Mesenchymal stem cell (in vitro differentiated cells and primary cell): ENCODE results near the gene EN1.

Source experiments
- DNase-seq: peaks from one replicate; pipeline ENCODE4 v3.0.0-alpha.2; 2013
- H2AFZ ChIP-seq: one replicate; pipeline ENCODE4 v1.6.1; 2013; ENCODE audit warnings: low read depth, mild to moderate bottlenecking, control low read depth, inconsistent platforms, low read length, moderate library complexity
- H2AK5ac ChIP-seq: 2 replicates; pipeline ENCODE4 v1.6.1; 2013; ENCODE audit warnings: low read length, moderate library complexity, mild to moderate bottlenecking, inconsistent platforms; ENCODE audit not compliant: severe bottlenecking
- H2BK120ac ChIP-seq: one replicate; pipeline ENCODE4 v1.6.1; 2013; ENCODE audit warnings: low read depth, mild to moderate bottlenecking, inconsistent platforms, low read length, moderate library complexity
- H2BK12ac ChIP-seq, 2 experiments: one replicate each; pipeline ENCODE4 v1.6.1; 2013; ENCODE audit warnings: inconsistent platforms in 2 of 2, low read length in 2 of 2, mild to moderate bottlenecking in 2 of 2, moderate library complexity in 2 of 2, control low read depth in 1 of 2
- H2BK15ac ChIP-seq: one replicate; pipeline ENCODE4 v1.6.1; 2013; ENCODE audit warnings: mild to moderate bottlenecking, low read depth, inconsistent platforms; ENCODE audit not compliant: poor library complexity, severe bottlenecking
- H2BK5ac ChIP-seq: 2 replicates; pipeline ENCODE4 v1.6.1; 2013; ENCODE audit warnings: low read depth, mild to moderate bottlenecking, low read length, control low read depth, inconsistent platforms; ENCODE audit not compliant: poor library complexity, severe bottlenecking
- H3K14ac ChIP-seq, 2 experiments: one replicate each; pipeline ENCODE4 v1.6.1; 2013; ENCODE audit warnings: inconsistent platforms in 2 of 2, low read length in 2 of 2, control low read depth in 1 of 2, mild to moderate bottlenecking in 1 of 2, moderate library complexity in 1 of 2
- H3K18ac ChIP-seq, 2 experiments: one replicate each; pipeline ENCODE4 v1.6.1; 2013; ENCODE audit warnings: inconsistent platforms in 2 of 2, low read length in 2 of 2, control low read depth in 1 of 2, low read depth in 1 of 2, mild to moderate bottlenecking in 1 of 2
- H3K23ac ChIP-seq, 2 experiments: one replicate each; pipeline ENCODE4 v1.6.1; 2013; ENCODE audit warnings: inconsistent platforms in 2 of 2, low read length in 2 of 2, mild to moderate bottlenecking in 2 of 2, moderate library complexity in 2 of 2, control low read depth in 1 of 2
- H3K27ac ChIP-seq: 2 replicates; pipeline ENCODE4 v1.5.1; 2013; ENCODE audit warnings: mild to moderate bottlenecking, moderate library complexity, low read length, control low read depth, inconsistent platforms; ENCODE audit not compliant: poor library complexity, severe bottlenecking
- H3K27me3 ChIP-seq, 2 experiments: 2 replicates each; pipeline versions ENCODE4 v1.6.1 to v1.7.0; 2013; ENCODE audit warnings: low read length in 2 of 2, mild to moderate bottlenecking in 2 of 2, moderate library complexity in 2 of 2, control low read depth in 1 of 2, inconsistent platforms in 1 of 2; ENCODE audit not compliant: control insufficient read depth in 1 of 2, insufficient read depth in 1 of 2
- H3K36me3 ChIP-seq, 2 experiments: 2 replicates each; pipeline versions ENCODE4 v1.6.1 to v1.7.0; 2013; ENCODE audit warnings: low read length in 2 of 2, control low read depth in 1 of 2, inconsistent platforms in 1 of 2, low read depth in 1 of 2, mild to moderate bottlenecking in 1 of 2; ENCODE audit not compliant: insufficient read depth in 2 of 2, control insufficient read depth in 1 of 2
- H3K4ac ChIP-seq, 2 experiments: one replicate each; pipeline ENCODE4 v1.6.1; 2013; ENCODE audit warnings: inconsistent platforms in 2 of 2, low read length in 2 of 2, mild to moderate bottlenecking in 2 of 2, moderate library complexity in 2 of 2, control low read depth in 1 of 2, low read depth in 1 of 2
- H3K4me1 ChIP-seq: 2 replicates; pipeline ENCODE4 v1.6.1; 2013; ENCODE audit warnings: low read depth, low read length, control low read depth; ENCODE audit not compliant: control insufficient read depth, insufficient read depth
- H3K4me2 ChIP-seq: 2 replicates; pipeline ENCODE4 v1.6.1; 2013; ENCODE audit warnings: low read length, mild to moderate bottlenecking, inconsistent platforms; ENCODE audit not compliant: poor library complexity, severe bottlenecking
- H3K4me3 ChIP-seq, 2 experiments: 2 replicates each; pipeline versions ENCODE4 v1.5.1 to v1.7.0; 2013; ENCODE audit warnings: low read length in 2 of 2, mild to moderate bottlenecking in 2 of 2, control low read depth in 1 of 2, low read depth in 1 of 2; ENCODE audit not compliant: insufficient read depth in 1 of 2
- H3K79me1 ChIP-seq: replicated peaks from 2 replicates; pipeline ENCODE4 v1.6.1; 2013; ENCODE audit warnings: mild to moderate bottlenecking, control low read depth, low read length, inconsistent platforms; ENCODE audit not compliant: poor library complexity, severe bottlenecking
- H3K9ac ChIP-seq: 2 replicates; pipeline ENCODE4 v1.7.0; 2013; ENCODE audit warnings: mild to moderate bottlenecking, low read length, moderate library complexity
- H3K9me3 ChIP-seq: 2 replicates; pipeline ENCODE4 v1.7.0; 2013; ENCODE audit warnings: mild to moderate bottlenecking, low read length; ENCODE audit not compliant: control insufficient read depth
- H4K8ac ChIP-seq: one replicate; pipeline ENCODE4 v1.6.1; 2013; ENCODE audit warnings: inconsistent platforms, mild to moderate bottlenecking, low read length, moderate library complexity
- H4K91ac ChIP-seq: one replicate; pipeline ENCODE4 v1.6.1; 2013; ENCODE audit warnings: mild to moderate bottlenecking, low read length, inconsistent platforms
- WGBS: methylation state at CpG from one replicate; pipeline ENCODE4 v1.1.7; 2013; ENCODE audit warnings: mixed read lengths; 5-methylcytosine and 5-hydroxymethylcytosine counted together

Gene EN1

DNA sequence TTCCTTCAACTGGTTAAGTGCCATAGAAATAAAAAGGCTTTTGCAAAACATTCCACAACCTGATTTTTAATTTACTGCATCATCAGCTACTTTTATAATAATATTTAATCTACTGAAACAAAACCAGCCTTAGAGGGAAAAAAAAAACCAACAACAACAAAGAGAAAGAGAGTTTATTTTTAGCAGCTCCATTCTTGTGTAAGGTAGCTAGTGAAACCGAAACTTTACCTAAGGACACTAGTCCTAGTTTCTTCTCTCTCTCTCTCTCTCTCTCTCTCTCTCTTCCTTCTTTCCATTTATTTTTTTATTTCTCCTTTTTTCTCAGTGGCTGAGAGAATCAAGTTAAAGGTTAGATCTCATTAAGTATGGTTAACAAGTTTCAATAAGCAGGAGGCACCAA lies 21.4 kb downstream of the EN1 start:
- 80% methylated on average over 1 of the region's 1 CpG for WGBS

DNA sequence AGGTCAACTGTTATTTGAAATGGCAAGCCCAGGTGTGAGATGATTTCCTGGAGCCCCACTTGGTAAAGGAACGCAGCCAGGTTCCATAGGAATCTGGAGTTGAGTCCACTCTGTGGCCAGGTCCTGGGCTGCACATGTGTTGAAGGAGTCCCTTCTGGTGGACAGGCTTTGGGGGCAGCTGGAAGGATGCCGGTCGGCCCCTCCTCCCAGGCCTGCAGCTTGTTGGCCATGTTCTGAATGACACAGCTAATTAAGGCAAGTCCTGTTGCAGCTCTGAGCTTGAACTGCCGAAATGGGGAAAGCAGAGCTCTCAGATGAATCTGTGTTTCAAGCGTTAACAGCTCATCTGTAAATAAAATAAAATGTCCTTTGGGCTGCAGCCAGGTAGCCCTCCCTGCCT lies 23.8 kb downstream of the EN1 start:
- no peaks in the 10 kb centered on the region for H3K79me1 ChIP-seq
- peaks cover 0 to 9% of the 10 kb centered on the region in 2 experiments for H3K27me3 ChIP-seq
- H2BK5ac ChIP-seq = no peak overlapping the region
- no peak overlapping the region for H3K4me2 ChIP-seq
- H3K27ac ChIP-seq = no peak overlapping the region
- DNase-seq = no peak
- no peak overlapping the region for H3K23ac ChIP-seq
- H2BK120ac ChIP-seq = no peak overlapping the region
- WGBS = 75% methylated on average over 5 of the region's 5 CpGs
- H2AFZ ChIP-seq = no peak overlapping the region
- no peak overlapping the region for H3K14ac ChIP-seq
- no peaks in the 10 kb centered on the region for H3K9me3 ChIP-seq
- H3K4ac ChIP-seq = no peak overlapping the region
- no peak overlapping the region for H4K91ac ChIP-seq
- no peaks in the 10 kb centered on the region for H3K36me3 ChIP-seq
- H2BK12ac ChIP-seq = no peak overlapping the region
- no peak overlapping the region for H2AK5ac ChIP-seq
- no peaks in the 10 kb centered on the region for H3K4me1 ChIP-seq
- no peak overlapping the region for H3K18ac ChIP-seq
- H2BK15ac ChIP-seq = no peak overlapping the region
- H3K9ac ChIP-seq = no peak overlapping the region
- H4K8ac ChIP-seq = no peak overlapping the region
- H3K4me3 ChIP-seq = no peak overlapping the region

More for the DNA sequence above, 21.4 kb downstream of the EN1 start:
- Histone ChIP-seq H4K8ac (no peak overlapping the region), H3K4me2 (no peak overlapping the region), H3K23ac (no peak overlapping the region), H2BK120ac (no peak overlapping the region), H3K4ac (no peak overlapping the region), H3K4me1 (no peaks in the 10 kb centered on the region), H2BK15ac (no peak overlapping the region), H3K9ac (no peak overlapping the region), H3K27ac (no peak overlapping the region), H3K79me1 (no peaks in the 10 kb centered on the region), H2AK5ac (no peak overlapping the region), H3K9me3 (no peaks in the 10 kb centered on the region), H3K18ac (no peak overlapping the region), H4K91ac (no peak overlapping the region), H3K36me3 (no peaks in the 10 kb centered on the region), H2BK12ac (no peak overlapping the region), H2AFZ (no peak overlapping the region), H3K4me3 (no peak overlapping the region), H3K27me3 (peaks cover 0 to 15% of the 10 kb centered on the region in 2 experiments), H3K14ac (no peak overlapping the region), H2BK5ac (no peak overlapping the region)
- DNase-seq = no peak

DNA sequence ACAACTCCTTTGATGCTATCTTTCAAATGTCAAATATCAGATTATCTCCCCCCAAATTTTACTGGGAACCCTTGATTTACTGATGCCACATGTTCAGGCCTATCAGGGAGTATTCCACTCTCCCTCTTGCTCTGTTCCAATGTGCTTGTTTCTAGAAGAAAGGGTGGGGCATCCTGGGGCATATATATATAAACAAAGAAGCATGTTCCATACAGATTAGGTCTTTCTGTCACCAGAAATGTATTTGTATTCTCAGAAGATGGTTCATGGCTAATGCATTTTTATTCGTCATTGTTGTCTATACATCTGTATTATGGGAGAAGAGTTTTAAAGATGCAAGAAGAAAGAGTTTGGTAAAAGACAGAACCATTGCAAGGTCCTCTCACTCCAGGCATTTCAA lies 24.9 kb downstream of the EN1 start:
- Histone ChIP-seq H4K91ac (no peak overlapping the region), H3K23ac (no peak overlapping the region), H2BK120ac (no peak overlapping the region), H2AFZ (no peak overlapping the region), H2AK5ac (no peak overlapping the region), H3K36me3 (no peaks in the 10 kb centered on the region), H3K14ac (no peak overlapping the region), H2BK12ac (no peak overlapping the region), H3K4me3 (no peak overlapping the region), H3K4me1 (no peaks in the 10 kb centered on the region), H2BK15ac (no peak overlapping the region), H3K18ac (no peak overlapping the region), H4K8ac (no peak overlapping the region), H3K4ac (no peak overlapping the region), H3K79me1 (no peaks in the 10 kb centered on the region), H3K9me3 (no peaks in the 10 kb centered on the region), H3K9ac (no peak overlapping the region), H2BK5ac (no peak overlapping the region), H3K27me3 (peaks cover 0 to 9% of the 10 kb centered on the region in 2 experiments), H3K4me2 (no peak overlapping the region), H3K27ac (no peak overlapping the region)
- DNase-seq = no peak
- 50% methylated on average over 1 of the region's 1 CpG for WGBS

DNA sequence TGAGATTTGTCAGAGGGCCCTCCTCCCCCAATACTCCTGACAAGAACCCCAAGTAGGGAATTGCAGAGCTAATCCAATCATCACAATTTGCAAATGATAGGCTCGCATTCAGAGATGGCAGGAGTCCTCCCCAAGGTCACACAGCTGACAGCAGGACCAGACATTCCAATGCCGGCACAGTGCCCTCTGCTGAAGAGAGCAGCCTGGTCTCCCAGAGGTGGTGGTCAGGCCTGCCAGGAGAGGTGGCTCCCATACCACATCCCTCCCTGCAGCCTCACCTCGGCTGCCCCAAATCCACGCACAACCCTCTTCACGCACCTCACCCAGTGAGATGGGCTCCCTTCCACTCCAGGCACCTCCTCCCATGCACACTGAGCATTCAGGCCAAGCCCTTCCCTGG lies 25.4 kb downstream of the EN1 start:
- Histone ChIP-seq H2BK120ac (no peak overlapping the region), H3K9me3 (no peaks in the 10 kb centered on the region), H3K27me3 (peaks cover 0 to 9% of the 10 kb centered on the region in 2 experiments), H2AFZ (no peak overlapping the region), H4K91ac (no peak overlapping the region), H3K4me2 (no peak overlapping the region), H3K4me3 (no peak overlapping the region), H3K23ac (no peak overlapping the region), H3K36me3 (no peaks in the 10 kb centered on the region), H2BK15ac (no peak overlapping the region), H3K14ac (no peak overlapping the region), H2BK12ac (no peak overlapping the region), H3K9ac (no peak overlapping the region), H3K4ac (no peak overlapping the region), H2BK5ac (no peak overlapping the region), H3K18ac (no peak overlapping the region), H3K27ac (no peak overlapping the region), H4K8ac (no peak overlapping the region), H2AK5ac (no peak overlapping the region), H3K79me1 (no peaks in the 10 kb centered on the region), H3K4me1 (no peaks in the 10 kb centered on the region)
- DNase-seq = no peak
- 75% methylated on average over 5 of the region's 5 CpGs for WGBS
